T-helper 2 cell (primary cell): ENCODE data around the gene ESD.

Source experiments
- DNase-seq, 5 experiments: peaks; one replicate each; pipeline versions ENCODE4 v3.0.0 to v3.0.0-alpha.2; 2012 to 2022

ESD gene

GRCh38 chr13:46743191-46743590, 53.8 kb downstream of the ESD start:
- DNase-seq = no peak

DNA sequence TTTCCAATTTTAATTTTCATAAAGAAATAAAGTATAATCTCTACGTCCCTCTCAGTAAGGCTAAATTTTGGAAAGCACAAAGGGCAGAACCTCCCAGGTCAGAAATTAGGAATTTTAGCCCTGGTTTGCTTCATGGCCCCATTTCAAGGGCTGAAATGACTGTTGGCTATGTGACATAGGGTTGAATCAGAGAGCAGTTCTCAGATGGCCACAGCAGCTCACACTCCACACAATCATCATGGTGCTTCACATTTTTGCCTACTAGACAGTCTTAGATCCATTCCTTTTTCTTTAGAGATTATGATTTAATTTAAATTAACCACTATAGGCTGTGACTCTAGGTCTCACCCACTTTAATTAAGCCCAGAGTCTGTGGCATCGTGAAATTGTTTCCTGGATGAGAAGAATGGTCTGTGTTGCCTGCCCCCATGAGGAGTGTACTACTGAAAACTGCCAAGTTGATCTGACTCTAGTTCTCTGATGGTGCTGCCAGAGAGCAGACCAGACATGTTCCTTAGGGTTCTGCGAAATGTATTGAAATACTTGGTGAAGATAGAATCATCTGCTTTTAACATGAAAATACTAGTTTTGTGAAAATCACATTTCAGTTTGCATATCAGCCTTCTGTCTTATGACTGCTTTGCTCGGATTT, 57.4 kb downstream of the ESD start:
- no peak for DNase-seq

DNA sequence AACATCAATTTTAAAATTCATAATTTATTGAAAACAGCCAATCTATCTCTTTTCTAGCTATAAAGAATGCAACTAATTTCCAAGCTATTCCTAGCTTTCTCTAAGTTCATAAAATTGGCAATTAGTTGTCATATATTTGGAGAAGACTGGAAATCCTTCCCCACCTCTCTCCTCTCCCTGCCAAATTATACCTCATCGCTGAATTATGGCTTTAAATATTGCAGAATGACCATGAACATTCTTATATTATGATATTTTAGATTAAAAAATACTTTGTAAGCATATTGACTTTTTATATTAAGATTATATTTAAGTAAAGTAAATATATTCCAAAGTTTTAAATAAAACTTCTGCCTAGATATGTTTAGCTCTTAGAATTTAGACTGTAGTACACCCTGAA, 58.2 kb downstream of the ESD start:
- no peak for DNase-seq

- DNase-seq = no peak
Observed at GRCh38 chr13:46738055-46738454, 58.9 kb downstream of the ESD start.

GRCh38 chr13:46736541-46737310, 60.2 kb downstream of the ESD start:
- DNase-seq = no peak

- DNase-seq = no peak
Observed at GRCh38 chr13:46735425-46735824, 61.5 kb downstream of the ESD start.

GRCh38 chr13:46731535-46731934, 65.4 kb downstream of the ESD start:
- no peak for DNase-seq

DNA sequence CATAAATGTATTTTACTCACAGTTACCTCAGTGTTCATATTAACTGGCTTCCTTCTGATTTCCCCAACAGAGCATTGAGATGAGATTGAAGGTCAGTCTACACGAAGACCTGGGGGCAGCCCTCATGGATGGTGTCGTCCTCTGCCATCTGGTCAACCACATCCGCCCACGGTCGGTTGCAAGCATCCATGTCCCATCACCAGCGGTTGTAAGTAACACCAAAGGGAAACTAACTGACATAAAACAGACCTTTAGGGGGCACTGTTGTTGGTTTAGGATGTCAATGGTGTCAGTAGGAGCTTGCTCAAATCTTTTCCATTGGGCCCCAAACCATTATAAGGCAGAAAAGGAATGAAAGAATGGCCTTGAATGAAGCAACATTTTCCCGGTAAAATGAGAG, 68.2 kb downstream of the ESD start:
- DNase-seq = peak in 1 of 5 experiments; percentile 36

DNA sequence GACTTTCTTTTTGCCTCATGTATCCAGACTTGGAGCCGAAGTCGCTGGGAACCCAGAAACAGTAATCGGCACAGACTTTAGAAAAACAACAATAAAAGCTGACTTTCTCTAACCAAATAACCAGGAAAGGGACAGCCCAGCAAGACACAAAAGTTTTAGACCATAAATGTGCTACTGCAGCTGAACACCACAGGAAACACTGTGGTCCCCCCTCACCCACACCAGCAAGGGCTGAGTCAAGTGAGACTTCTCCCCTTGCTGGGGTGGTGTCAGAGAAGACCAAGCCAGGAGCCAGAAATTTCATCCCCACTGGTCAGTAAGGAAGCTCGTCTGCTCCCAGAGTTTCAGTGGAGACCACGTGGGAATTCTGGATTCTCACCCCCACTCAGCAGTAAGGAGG, 70.6 kb downstream of the ESD start:
- DNase-seq = peak in 1 of 5 experiments; percentile 51
